Urinary bladder (tissue), 4 donors: ENCODE measurements around the gene CCDC110. TPM values are rescaled to one million over a fixed set of nuclear protein-coding genes. Genes with fewer than 3 reads are reported as not detected.

Source experiments
- DNase-seq: peaks from one replicate; pipeline ENCODE4 v3.0.0-alpha.2; 2015; ENCODE audit errors: extremely low spot score
- H3K27ac ChIP-seq: one replicate; pipeline ENCODE4 v1.5.1; 2013; ENCODE audit warnings: low read depth, mild to moderate bottlenecking, moderate library complexity
- H3K36me3 ChIP-seq: one replicate; pipeline ENCODE4 v1.6.1; 2013; ENCODE audit warnings: mild to moderate bottlenecking, moderate library complexity; ENCODE audit not compliant: insufficient read depth
- H3K4me1 ChIP-seq: one replicate; pipeline ENCODE4 v1.6.1; 2013; ENCODE audit warnings: mild to moderate bottlenecking, moderate library complexity; ENCODE audit not compliant: insufficient read depth
- H3K4me3 ChIP-seq: one replicate; pipeline ENCODE4 v1.5.1; 2013; ENCODE audit warnings: low read depth, low read length
- WGBS: extraction: QIAGEN DNeasy Blood & Tissue Kit; methylation state at CpG from one replicate; pipeline ENCODE4 v1.1.7; 2013; 5-methylcytosine and 5-hydroxymethylcytosine counted together
- polyA plus RNA-seq: library from polyadenylated mRNA; stranded (reverse); fragments of 200-250 nt; gene quantifications from one replicate; pipeline ENCODE4 v1.2.3, GENCODE V29; 2013
- total RNA-seq: library from RNA; depleted of rRNA; stranded (reverse); fragments of >200 nt; gene quantifications from one replicate; pipeline ENCODE4 v1.2.3, GENCODE V29; 2014
- donor health status: healthy with polysubstance abuse.
- donor health status: healthy.

CCDC110 gene
- total and polyA plus RNA-seq, 2 donors, result 2.0 to 18.2 TPM

GRCh38 chr4:185502386-185502785 lies 30.9 kb upstream of the CCDC110 start:
- DNase-seq, result no peak
- 87% methylated on average over 11 of the region's 11 CpGs for WGBS
- no peak overlapping the region for H3K4me3 ChIP-seq
- no peak overlapping the region for H3K27ac ChIP-seq
- no peaks in the 10 kb centered on the region for H3K4me1 ChIP-seq
- H3K36me3 ChIP-seq, result no peaks in the 10 kb centered on the region

DNA sequence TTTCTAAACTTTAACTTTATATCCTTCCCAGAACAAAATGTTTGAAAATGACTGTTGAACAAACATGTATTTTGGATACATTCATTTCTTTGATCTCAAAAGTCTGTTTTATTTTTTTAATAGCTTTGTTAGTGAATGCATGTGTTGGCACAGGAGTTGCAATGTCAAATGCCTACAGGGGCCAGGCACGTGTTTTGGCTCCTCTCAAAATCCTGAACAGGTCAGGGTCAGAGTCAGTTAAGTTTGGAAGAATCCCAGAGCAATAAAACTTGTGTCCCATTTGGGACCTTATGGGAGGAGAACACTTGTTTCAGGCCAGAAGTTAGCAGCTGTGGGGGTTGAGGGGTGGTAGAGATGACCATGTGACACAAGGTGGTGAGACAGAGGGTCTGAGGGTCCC lies 29.0 kb upstream of the CCDC110 start:
- no peak overlapping the region for H3K4me3 ChIP-seq
- no peak overlapping the region for H3K27ac ChIP-seq
- H3K36me3 ChIP-seq, result no peaks in the 10 kb centered on the region
- H3K4me1 ChIP-seq, result no peaks in the 10 kb centered on the region
- WGBS, result 14% methylated on average over 1 of the region's 1 CpG
- no peak for DNase-seq

- Histone ChIP-seq H3K36me3 (no peaks in the 10 kb centered on the region), H3K27ac (no peak overlapping the region), H3K4me1 (no peaks in the 10 kb centered on the region), H3K4me3 (no peak overlapping the region)
- WGBS, result 95% methylated on average over 9 of the region's 9 CpGs
- DNase-seq, result no peak
These were observed 28.5 kb upstream of the CCDC110 start for GRCh38 chr4:185500035-185500434.

DNA sequence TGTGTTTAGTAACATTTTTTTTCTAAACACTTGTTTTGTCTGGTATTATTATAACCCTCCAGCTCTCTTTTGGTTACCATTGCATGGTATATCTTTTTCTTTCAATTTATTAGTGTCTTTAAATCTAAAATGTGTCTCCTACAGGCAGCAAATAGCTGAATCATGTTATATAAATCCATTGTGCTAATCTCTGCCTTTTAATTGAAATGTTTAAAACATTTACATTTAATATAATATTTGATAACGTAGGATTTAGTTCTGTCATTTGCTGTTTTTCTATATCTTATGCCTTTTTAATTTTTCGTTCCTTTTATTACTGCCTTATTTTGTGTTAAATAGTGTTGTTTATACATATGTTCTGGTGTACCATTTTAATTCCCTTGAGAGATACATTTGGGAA lies 17.1 kb upstream of the CCDC110 start:
- H3K4me1 ChIP-seq, result no peaks in the 10 kb centered on the region
- no peak overlapping the region for H3K27ac ChIP-seq
- WGBS, result 66% methylated on average over 2 of the region's 2 CpGs
- DNase-seq, result no peak
- H3K36me3 ChIP-seq, result no peaks in the 10 kb centered on the region
- H3K4me3 ChIP-seq, result no peak overlapping the region

- no peak overlapping the region for H3K4me3 ChIP-seq
- no peaks in the 10 kb centered on the region for H3K36me3 ChIP-seq
- H3K4me1 ChIP-seq, result no peaks in the 10 kb centered on the region
- DNase-seq, result no peak
- WGBS, result 97% methylated on average over 2 of the region's 2 CpGs
- H3K27ac ChIP-seq, result no peak overlapping the region
These were observed 9.9 kb upstream of the CCDC110 start for GRCh38 chr4:185481401-185481800.

- Histone ChIP-seq H3K27ac (no peak overlapping the region), H3K4me1 (no peaks in the 10 kb centered on the region), H3K4me3 (no peak overlapping the region), H3K36me3 (no peaks in the 10 kb centered on the region)
- no peak for DNase-seq
- 77% methylated on average over 15 of the region's 15 CpGs for WGBS
These were observed 8.6 kb upstream of the CCDC110 start for GRCh38 chr4:185480016-185480732.

DNA sequence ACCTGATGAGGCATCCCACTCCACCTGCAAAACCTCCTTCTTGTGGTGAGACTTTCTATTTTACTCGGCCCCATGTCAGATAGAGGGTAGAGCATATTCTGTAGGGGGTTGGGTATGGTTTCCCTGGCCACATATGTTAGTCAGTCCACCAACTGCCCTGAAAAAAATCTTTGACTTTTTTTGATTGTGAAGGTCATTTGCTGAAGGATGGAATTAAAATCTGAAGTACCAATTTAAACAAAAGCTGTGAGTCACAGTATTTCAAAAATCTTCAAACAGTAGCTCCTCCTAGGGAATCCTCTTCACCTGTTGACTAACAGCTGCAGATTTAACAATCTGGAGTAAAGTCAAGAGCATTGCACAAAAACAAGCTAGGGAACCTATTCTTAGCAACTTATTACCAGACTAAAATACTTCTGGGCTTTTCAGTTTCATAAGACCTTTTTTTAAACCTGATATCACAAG lies 8.0 kb upstream of the CCDC110 start:
- Histone ChIP-seq H3K27ac (no peak overlapping the region), H3K36me3 (no peaks in the 10 kb centered on the region), H3K4me3 (no peak overlapping the region), H3K4me1 (no peaks in the 10 kb centered on the region)
- WGBS, result 77% methylated on average over 1 of the region's 1 CpG
- no peak for DNase-seq

GRCh38 chr4:185473247-185473646 lies 1.7 kb upstream of the CCDC110 start:
- Histone ChIP-seq H3K4me1 (no peaks in the 10 kb centered on the region), H3K36me3 (no peaks in the 10 kb centered on the region), H3K4me3 (no peak overlapping the region), H3K27ac (no peak overlapping the region)
- 92% methylated on average over 8 of the region's 8 CpGs for WGBS
- no peak for DNase-seq

DNA sequence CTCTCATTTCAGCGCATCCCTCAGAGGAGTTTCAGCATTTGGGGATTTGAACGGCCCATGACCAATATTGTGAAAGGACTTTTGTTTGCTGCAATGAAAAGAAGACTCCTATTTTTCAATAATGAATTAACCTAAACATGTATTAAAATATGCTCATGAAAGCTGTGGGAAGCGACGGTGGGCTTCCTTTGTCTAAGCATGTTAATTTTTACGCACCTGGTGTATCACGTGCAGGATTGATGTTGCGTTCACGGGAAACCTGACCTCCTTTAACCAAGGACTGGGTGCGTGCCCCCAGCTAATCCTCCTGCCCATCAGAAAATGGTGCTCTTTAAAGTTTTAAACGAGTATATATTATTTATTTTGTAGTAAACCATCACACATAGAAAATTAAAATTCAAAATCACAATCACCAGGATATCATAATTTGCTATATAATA lies 590 bp upstream of the CCDC110 start:
- WGBS, result 42% methylated on average over 10 of the region's 10 CpGs
- Histone ChIP-seq H3K36me3 (no peaks in the 10 kb centered on the region), H3K27ac (no peak overlapping the region), H3K4me3 (peak overlapping the region; percentile 91), H3K4me1 (no peaks in the 10 kb centered on the region)
- DNase-seq, result peak; percentile 23

- 2% methylated on average over 41 of the region's 41 CpGs for WGBS
- Histone ChIP-seq H3K27ac (no peak overlapping the region), H3K36me3 (no peaks in the 10 kb centered on the region), H3K4me1 (no peaks in the 10 kb centered on the region), H3K4me3 (peak overlapping the region; percentile 39)
- DNase-seq, result no peak
These were observed 885 bp downstream of the CCDC110 start for GRCh38 chr4:185470501-185471195.

DNA sequence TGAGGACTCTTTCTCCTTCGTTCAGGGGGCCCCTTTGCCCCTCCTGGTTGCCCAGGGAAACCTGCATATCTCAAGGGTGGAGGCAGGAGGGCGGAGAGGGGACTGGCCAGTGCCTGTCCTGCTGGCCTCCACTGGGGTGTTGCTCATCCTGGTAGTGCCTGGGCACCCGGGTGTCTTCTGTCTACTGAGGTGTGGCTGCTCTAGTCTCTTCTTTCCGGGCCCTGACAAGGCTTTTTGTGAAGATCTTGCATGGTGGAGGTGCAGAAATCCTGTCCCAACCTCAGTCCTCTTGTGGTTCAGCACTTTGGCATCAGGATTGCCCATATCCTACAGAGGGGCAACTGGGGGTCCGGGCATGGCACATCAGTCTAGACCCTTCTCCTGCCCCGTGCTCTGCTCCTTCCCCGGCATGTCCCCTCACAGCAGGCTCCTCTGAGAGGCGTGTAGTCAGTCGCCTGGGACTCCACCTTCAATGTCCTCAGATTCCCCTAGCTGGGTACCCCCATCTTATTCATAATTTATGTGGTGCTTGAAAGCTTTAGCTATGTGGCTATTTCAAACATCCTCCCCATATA lies 1.9 kb downstream of the CCDC110 start:
- Histone ChIP-seq H3K36me3 (no peaks in the 10 kb centered on the region), H3K4me3 (no peak overlapping the region), H3K4me1 (no peaks in the 10 kb centered on the region), H3K27ac (no peak overlapping the region)
- no peak for DNase-seq
- WGBS, result 77% methylated on average over 9 of the region's 9 CpGs

- H3K27ac ChIP-seq, result no peak overlapping the region
- H3K36me3 ChIP-seq, result no peaks in the 10 kb centered on the region
- WGBS, result 86% methylated on average over 2 of the region's 2 CpGs
- H3K4me1 ChIP-seq, result no peaks in the 10 kb centered on the region
- no peak for DNase-seq
- no peak overlapping the region for H3K4me3 ChIP-seq
These were observed 2.5 kb downstream of the CCDC110 start for GRCh38 chr4:185468999-185469398.

DNA sequence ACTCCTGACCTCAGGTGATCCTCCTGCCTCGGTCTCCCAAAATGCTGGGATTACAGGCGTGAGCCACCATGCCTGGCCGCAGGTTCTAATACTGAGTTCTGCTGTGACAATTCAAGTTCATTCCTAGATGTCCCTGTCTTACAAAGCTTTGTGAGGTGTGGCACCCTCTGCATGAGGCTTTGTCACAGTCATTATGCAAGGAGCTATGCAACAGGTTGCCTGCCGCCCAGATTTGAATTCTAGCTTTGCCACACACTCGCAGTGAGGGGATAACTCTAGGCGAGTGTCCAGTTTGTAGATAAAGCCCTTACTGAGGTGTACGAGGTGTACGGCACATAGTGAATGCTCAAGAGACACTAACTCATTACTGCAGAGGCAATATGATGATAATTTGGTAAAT lies 3.5 kb downstream of the CCDC110 start:
- 88% methylated on average over 8 of the region's 8 CpGs for WGBS
- no peak overlapping the region for H3K27ac ChIP-seq
- no peak for DNase-seq
- no peak overlapping the region for H3K4me3 ChIP-seq
- H3K4me1 ChIP-seq, result no peaks in the 10 kb centered on the region
- no peaks in the 10 kb centered on the region for H3K36me3 ChIP-seq

- no peak for DNase-seq
- H3K27ac ChIP-seq, result no peak overlapping the region
- no peaks in the 10 kb centered on the region for H3K4me1 ChIP-seq
- WGBS, result 60% methylated on average over 4 of the region's 4 CpGs
- H3K4me3 ChIP-seq, result no peak overlapping the region
- no peaks in the 10 kb centered on the region for H3K36me3 ChIP-seq
These were observed 4.4 kb downstream of the CCDC110 start for GRCh38 chr4:185467101-185467500.
